K562 (cell line): Measurements from ENCODE around the gene IL4I1.

Source experiments
- BRCA1 ChIP-seq, 2 experiments: fragments of 450-650 bp in 1 of 2; sonication (generic) in 1 of 2; formaldehyde crosslinking in 1 of 2; IDR thresholded peaks; 2 replicates each; pipeline versions ENCODE4 v1.5.0 to v1.6.1; 2017 to 2020; ENCODE audit warnings: mild to moderate bottlenecking in 1 of 2, missing genetic modification reagents in 1 of 2
- CBX3 ChIP-seq, 2 experiments: IDR thresholded peaks; 1 replicate in 1 of 2; 2 replicates in 1 of 2; pipeline ENCODE4 v1.6.1; 2012; ENCODE audit warnings: inconsistent platforms in 2 of 2, low read length in 2 of 2, borderline replicate concordance in 1 of 2, control low read depth in 1 of 2
- CTBP1 ChIP-seq: fragments of 450-650 bp; IDR thresholded peaks from 2 replicates; pipeline ENCODE4 v1.6.1; 2016; ENCODE audit warnings: borderline replicate concordance
- CTCF ChIP-seq, 3 experiments: IDR thresholded peaks in 2 of 3; conservative IDR thresholded peaks in 1 of 3; 2 replicates each; pipeline ENCODE4 v1.5.1; 2011 to 2012; ENCODE audit warnings: low read length in 3 of 3, mild to moderate bottlenecking in 3 of 3, control low read depth in 2 of 3, improper control_type of control experiment in 1 of 3, inconsistent platforms in 1 of 3, low read depth in 1 of 3, mixed read lengths in 1 of 3, moderate library complexity in 1 of 3; ENCODE audit not compliant: insufficient read depth in 2 of 3
- HDGF ChIP-seq: fragments of 450-650 bp; IDR thresholded peaks from 2 replicates; pipeline ENCODE4 v1.6.1; 2016
- NR2F6 ChIP-seq: fragments of 450-650 bp; formaldehyde crosslinking; IDR thresholded peaks from 2 replicates; pipeline ENCODE4 v1.4.0; 2020; ENCODE audit warnings: mild to moderate bottlenecking
- SIN3B ChIP-seq: fragments of 450-650 bp; IDR thresholded peaks from 2 replicates; pipeline ENCODE4 v1.6.1; 2017; ENCODE audit warnings: low read depth, mild to moderate bottlenecking, moderate library complexity
- SIX5 ChIP-seq, 2 experiments: IDR thresholded peaks; 2 replicates each; pipeline ENCODE4 v1.6.1; 2011; ENCODE audit warnings: low read length in 2 of 2, borderline replicate concordance in 1 of 2, low read depth in 1 of 2, mild to moderate bottlenecking in 1 of 2, moderate library complexity in 1 of 2; ENCODE audit not compliant: insufficient read depth in 1 of 2
- TAF1 ChIP-seq: IDR thresholded peaks from 2 replicates; pipeline ENCODE4 v1.6.1; 2011; ENCODE audit warnings: mild to moderate bottlenecking, low read length, moderate library complexity; ENCODE audit not compliant: insufficient read depth, control insufficient read depth, severe bottlenecking; ENCODE audit errors: extremely low read depth
- TF ChIP-seq, protein P1 (sequence below): sonication (generic); formaldehyde crosslinking; IDR thresholded peaks from 2 replicates; pipeline ENCODE4 v1.8.0; 2022; ENCODE audit warnings: missing genetic modification reagents, mild to moderate bottlenecking, borderline replicate concordance
- TF ChIP-seq, protein P2 (sequence below): fragments of 450-650 bp; IDR thresholded peaks from 2 replicates; pipeline ENCODE4 v1.6.1; 2014; ENCODE audit warnings: low read depth, mild to moderate bottlenecking, moderate library complexity, borderline replicate concordance

GRCh38 chr19:49887665-49888509 is 8.8 kb downstream of the IL4I1 start:
- TF ChIP-seq, protein P1, sequence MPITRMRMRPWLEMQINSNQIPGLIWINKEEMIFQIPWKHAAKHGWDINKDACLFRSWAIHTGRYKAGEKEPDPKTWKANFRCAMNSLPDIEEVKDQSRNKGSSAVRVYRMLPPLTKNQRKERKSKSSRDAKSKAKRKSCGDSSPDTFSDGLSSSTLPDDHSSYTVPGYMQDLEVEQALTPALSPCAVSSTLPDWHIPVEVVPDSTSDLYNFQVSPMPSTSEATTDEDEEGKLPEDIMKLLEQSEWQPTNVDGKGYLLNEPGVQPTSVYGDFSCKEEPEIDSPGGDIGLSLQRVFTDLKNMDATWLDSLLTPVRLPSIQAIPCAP (CRISPR knock-in tag): no peak
- no peak for TF ChIP-seq NR2F6 (CRISPR knock-in tag)
- no peak for TF ChIP-seq BRCA1 (IDR thresholded peaks at IDR 0.05)
- TF ChIP-seq BRCA1 (CRISPR knock-in tag; IDR thresholded peaks at IDR 0.05): no peak
- TF ChIP-seq, protein P2, sequence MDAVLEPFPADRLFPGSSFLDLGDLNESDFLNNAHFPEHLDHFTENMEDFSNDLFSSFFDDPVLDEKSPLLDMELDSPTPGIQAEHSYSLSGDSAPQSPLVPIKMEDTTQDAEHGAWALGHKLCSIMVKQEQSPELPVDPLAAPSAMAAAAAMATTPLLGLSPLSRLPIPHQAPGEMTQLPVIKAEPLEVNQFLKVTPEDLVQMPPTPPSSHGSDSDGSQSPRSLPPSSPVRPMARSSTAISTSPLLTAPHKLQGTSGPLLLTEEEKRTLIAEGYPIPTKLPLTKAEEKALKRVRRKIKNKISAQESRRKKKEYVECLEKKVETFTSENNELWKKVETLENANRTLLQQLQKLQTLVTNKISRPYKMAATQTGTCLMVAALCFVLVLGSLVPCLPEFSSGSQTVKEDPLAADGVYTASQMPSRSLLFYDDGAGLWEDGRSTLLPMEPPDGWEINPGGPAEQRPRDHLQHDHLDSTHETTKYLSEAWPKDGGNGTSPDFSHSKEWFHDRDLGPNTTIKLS: no peak
- TF ChIP-seq SIN3B: no peak
- no peak for TF ChIP-seq CTCF (IDR thresholded peaks at IDR 0.05 in 2 of 3, conservative IDR thresholded peaks at IDR 0.05 in 1 of 3; ENCODE audit: insufficient read depth in 2 of 3, low read depth in 1 of 3, low read length in 3 of 3)
- TF ChIP-seq SIX5 (IDR thresholded peaks at IDR 0.05; ENCODE audit: borderline replicate concordance in 1 of 2, insufficient read depth in 1 of 2, low read depth in 1 of 2, low read length in 2 of 2): no peak
- no peak for TF ChIP-seq CTBP1
- TF ChIP-seq TAF1: no peak
- TF ChIP-seq HDGF: no peak
- no peak for TF ChIP-seq CBX3 (IDR thresholded peaks at IDR 0.05; ENCODE audit: borderline replicate concordance in 1 of 2, low read length in 2 of 2)
